ENCODE measurements around the gene ADGRF1. TPM values are rescaled to one million over a fixed set of nuclear protein-coding genes. Genes with fewer than 3 reads are reported as not detected.

Gene ADGRF1
- polyA plus RNA-seq, 1 of the 3 experiments (the other 2 are of a cell fraction), result not detected

GRCh38 chr6:47059216-47059885 lies 17.2 kb upstream of the ADGRF1 start (continued):
- no peak for TF ChIP-seq GABPA (IDR thresholded peaks at IDR 0.05; ENCODE audit: low read depth)
- TF ChIP-seq, protein P1, sequence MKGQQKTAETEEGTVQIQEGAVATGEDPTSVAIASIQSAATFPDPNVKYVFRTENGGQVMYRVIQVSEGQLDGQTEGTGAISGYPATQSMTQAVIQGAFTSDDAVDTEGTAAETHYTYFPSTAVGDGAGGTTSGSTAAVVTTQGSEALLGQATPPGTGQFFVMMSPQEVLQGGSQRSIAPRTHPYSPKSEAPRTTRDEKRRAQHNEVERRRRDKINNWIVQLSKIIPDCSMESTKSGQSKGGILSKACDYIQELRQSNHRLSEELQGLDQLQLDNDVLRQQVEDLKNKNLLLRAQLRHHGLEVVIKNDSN (IDR thresholded peaks at IDR 0.05; ENCODE audit: borderline replicate concordance, low read depth), result no peak
- TF ChIP-seq, protein P2, sequence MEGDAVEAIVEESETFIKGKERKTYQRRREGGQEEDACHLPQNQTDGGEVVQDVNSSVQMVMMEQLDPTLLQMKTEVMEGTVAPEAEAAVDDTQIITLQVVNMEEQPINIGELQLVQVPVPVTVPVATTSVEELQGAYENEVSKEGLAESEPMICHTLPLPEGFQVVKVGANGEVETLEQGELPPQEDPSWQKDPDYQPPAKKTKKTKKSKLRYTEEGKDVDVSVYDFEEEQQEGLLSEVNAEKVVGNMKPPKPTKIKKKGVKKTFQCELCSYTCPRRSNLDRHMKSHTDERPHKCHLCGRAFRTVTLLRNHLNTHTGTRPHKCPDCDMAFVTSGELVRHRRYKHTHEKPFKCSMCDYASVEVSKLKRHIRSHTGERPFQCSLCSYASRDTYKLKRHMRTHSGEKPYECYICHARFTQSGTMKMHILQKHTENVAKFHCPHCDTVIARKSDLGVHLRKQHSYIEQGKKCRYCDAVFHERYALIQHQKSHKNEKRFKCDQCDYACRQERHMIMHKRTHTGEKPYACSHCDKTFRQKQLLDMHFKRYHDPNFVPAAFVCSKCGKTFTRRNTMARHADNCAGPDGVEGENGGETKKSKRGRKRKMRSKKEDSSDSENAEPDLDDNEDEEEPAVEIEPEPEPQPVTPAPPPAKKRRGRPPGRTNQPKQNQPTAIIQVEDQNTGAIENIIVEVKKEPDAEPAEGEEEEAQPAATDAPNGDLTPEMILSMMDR (IDR thresholded peaks at IDR 0.05), result no peak
- TF ChIP-seq TEAD4 (IDR thresholded peaks at IDR 0.05; ENCODE audit: borderline replicate concordance, insufficient read depth), result no peak
- no peak for TF ChIP-seq NRF1 (IDR thresholded peaks at IDR 0.05; ENCODE audit: low read depth, low read length)

- Histone ChIP-seq H4K20me1 (ENCODE audit: insufficient read depth) (no peaks in the 10 kb centered on the region), H2AFZ (ENCODE audit: low read depth) (no peak overlapping the region), H3K36me3 (replicated peaks in 1 of 2; ENCODE audit: control insufficient read depth in 1 of 2, insufficient read depth in 2 of 2, low read length in 1 of 2) (no peaks in the 10 kb centered on the region), H3K9ac (no peak overlapping the region), H3F3A (replicated peaks; ENCODE audit: insufficient read depth) (no peaks in the 10 kb centered on the region), H3K27ac (ENCODE audit: low read depth in 2 of 2, low read length in 1 of 2) (no peak overlapping the region), H3K79me2 (ENCODE audit: insufficient read depth) (no peaks in the 10 kb centered on the region), H3K4me3 (ENCODE audit: low read depth in 2 of 2, low read length in 1 of 2) (no peak overlapping the region), H3K4me1 (ENCODE audit: control insufficient read depth in 1 of 2, insufficient read depth in 2 of 2, low read depth in 1 of 2, low read length in 1 of 2) (peaks cover 0 to 7% of the 10 kb centered on the region in 2 experiments; a peak in 1 of 4 replicates), H3K4me2 (no peak overlapping the region), H3K9me2 (no peaks in the 10 kb centered on the region), H3K9me3 (no peaks in the 10 kb centered on the region), H3K27me3 (ENCODE audit: insufficient read depth) (no peaks in the 10 kb centered on the region)
- no CpG with 5 or more reads among the region's 1 CpG for WGBS (ENCODE audit: low lambda C conversion rate)
- no peak for DNase-seq
- ChIA-PET POLR2A (no interaction called here), CTCF (interaction anchor here (1.7 kb wide), 1 partner anchor 11 kb away, joined by 6 read pairs; no protein-coding TSS in a partner anchor)
- TF ChIP-seq SMC3 (IDR thresholded peaks at IDR 0.05; ENCODE audit: low read depth, low read length), result no peak
- no peak for TF ChIP-seq YY1 (IDR thresholded peaks at IDR 0.05; ENCODE audit: low read depth)
- no peak for TF ChIP-seq POLR2AphosphoS5 (IDR thresholded peaks at IDR 0.05; ENCODE audit: low read depth, low read length)
- TF ChIP-seq GATA2 (CRISPR knock-in tag; IDR thresholded peaks at IDR 0.05), result no peak
- no peak for TF ChIP-seq RAD21 (IDR thresholded peaks at IDR 0.05; ENCODE audit: low read length)
- TF ChIP-seq, protein P3, sequence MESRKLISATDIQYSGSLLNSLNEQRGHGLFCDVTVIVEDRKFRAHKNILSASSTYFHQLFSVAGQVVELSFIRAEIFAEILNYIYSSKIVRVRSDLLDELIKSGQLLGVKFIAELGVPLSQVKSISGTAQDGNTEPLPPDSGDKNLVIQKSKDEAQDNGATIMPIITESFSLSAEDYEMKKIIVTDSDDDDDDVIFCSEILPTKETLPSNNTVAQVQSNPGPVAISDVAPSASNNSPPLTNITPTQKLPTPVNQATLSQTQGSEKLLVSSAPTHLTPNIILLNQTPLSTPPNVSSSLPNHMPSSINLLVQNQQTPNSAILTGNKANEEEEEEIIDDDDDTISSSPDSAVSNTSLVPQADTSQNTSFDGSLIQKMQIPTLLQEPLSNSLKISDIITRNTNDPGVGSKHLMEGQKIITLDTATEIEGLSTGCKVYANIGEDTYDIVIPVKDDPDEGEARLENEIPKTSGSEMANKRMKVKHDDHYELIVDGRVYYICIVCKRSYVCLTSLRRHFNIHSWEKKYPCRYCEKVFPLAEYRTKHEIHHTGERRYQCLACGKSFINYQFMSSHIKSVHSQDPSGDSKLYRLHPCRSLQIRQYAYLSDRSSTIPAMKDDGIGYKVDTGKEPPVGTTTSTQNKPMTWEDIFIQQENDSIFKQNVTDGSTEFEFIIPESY (IDR thresholded peaks at IDR 0.05; ENCODE audit: borderline replicate concordance, low read depth), result no peak
- TF ChIP-seq MXI1 (IDR thresholded peaks at IDR 0.05; ENCODE audit: low read depth, low read length), result no peak
- no peak for TF ChIP-seq USF2 (IDR thresholded peaks at IDR 0.05; ENCODE audit: borderline replicate concordance, low read depth, low read length)
- no peak for TF ChIP-seq NRF1 (IDR thresholded peaks at IDR 0.05; ENCODE audit: low read depth, low read length)
- TF ChIP-seq, protein P2 (IDR thresholded peaks at IDR 0.05), result no peak
- TF ChIP-seq TCF12 (IDR thresholded peaks at IDR 0.05), result no peak
Observed at GRCh38 chr6:47057830-47058540, 15.9 kb upstream of the ADGRF1 start.
